WERI-Rb-1 (cell line): Measurements from ENCODE around the gene PNPLA5.

Source experiments
- DNase-seq: peaks from one replicate; pipeline ENCODE4 v3.0.0-alpha.2; 2020
- H3K27ac ChIP-seq: fragments of 250-450 bp; sonication (Bioruptor Pico); 2 replicates; pipeline ENCODE4 v1.5.1; 2020; ENCODE audit warnings: mild to moderate bottlenecking, moderate library complexity
- H3K27me3 ChIP-seq: fragments of 250-450 bp; sonication (Bioruptor Pico); 2 replicates; pipeline ENCODE4 v1.5.1; 2021; ENCODE audit warnings: mild to moderate bottlenecking, low read depth, moderate library complexity; ENCODE audit not compliant: insufficient read depth, severe bottlenecking
- H3K36me3 ChIP-seq: fragments of 250-450 bp; sonication (Bioruptor Pico); 2 replicates; pipeline ENCODE4 v1.5.1; 2020; ENCODE audit warnings: mild to moderate bottlenecking, moderate library complexity
- H3K4me3 ChIP-seq: 2 replicates; pipeline ENCODE4 v1.5.1; 2011; ENCODE audit warnings: low read depth, mild to moderate bottlenecking, control low read depth, low read length
- H3K9me3 ChIP-seq: fragments of 250-450 bp; sonication (Bioruptor Pico); 2 replicates; pipeline ENCODE4 v1.5.1; 2021; ENCODE audit warnings: mild to moderate bottlenecking, moderate library complexity; ENCODE audit not compliant: severe bottlenecking
- CTCF ChIP-seq: IDR thresholded peaks from 2 replicates; pipeline ENCODE4 v1.5.1; 2011; ENCODE audit warnings: low read depth, mild to moderate bottlenecking, control low read depth, inconsistent platforms, low read length

PNPLA5 gene

GRCh38 chr22:43854121-43854785 lies 37.6 kb downstream of the PNPLA5 start:
- H3K27me3 ChIP-seq: no peaks in the 10 kb centered on the region
- no peak overlapping the region for H3K27ac ChIP-seq
- peaks cover 45% of the 10 kb centered on the region for H3K36me3 ChIP-seq
- peaks cover 3% of the 10 kb centered on the region for H3K9me3 ChIP-seq
- no peak for TF ChIP-seq CTCF
- no peak for DNase-seq
- H3K4me3 ChIP-seq: no peak overlapping the region

GRCh38 chr22:43853328-43853931 lies 38.4 kb downstream of the PNPLA5 start:
- DNase-seq: no peak
- no peaks in the 10 kb centered on the region for H3K27me3 ChIP-seq
- H3K36me3 ChIP-seq: peaks cover 38% of the 10 kb centered on the region
- no peak for TF ChIP-seq CTCF
- peaks cover 3% of the 10 kb centered on the region for H3K9me3 ChIP-seq
- H3K27ac ChIP-seq: no peak overlapping the region
- H3K4me3 ChIP-seq: no peak overlapping the region

- H3K27me3 ChIP-seq: no peaks in the 10 kb centered on the region
- TF ChIP-seq CTCF: no peak
- peaks cover 3% of the 10 kb centered on the region for H3K9me3 ChIP-seq
- H3K27ac ChIP-seq: no peak overlapping the region
- DNase-seq: no peak
- no peak overlapping the region for H3K4me3 ChIP-seq
- peaks cover 37% of the 10 kb centered on the region for H3K36me3 ChIP-seq
Measured at GRCh38 chr22:43852573-43853327, 39.1 kb downstream of the PNPLA5 start.

- DNase-seq: no peak
- TF ChIP-seq CTCF: no peak
- Histone ChIP-seq H3K4me3 (no peak overlapping the region), H3K36me3 (peaks cover 34% of the 10 kb centered on the region), H3K27ac (no peak overlapping the region), H3K9me3 (no peaks in the 10 kb centered on the region), H3K27me3 (no peaks in the 10 kb centered on the region)
Measured at GRCh38 chr22:43851979-43852307, 39.9 kb downstream of the PNPLA5 start.

GRCh38 chr22:43851058-43851978 lies 40.5 kb downstream of the PNPLA5 start:
- Histone ChIP-seq H3K36me3 (peaks cover 31% of the 10 kb centered on the region), H3K27me3 (no peaks in the 10 kb centered on the region), H3K27ac (no peak overlapping the region), H3K4me3 (no peak overlapping the region), H3K9me3 (no peaks in the 10 kb centered on the region)
- no peak for TF ChIP-seq CTCF
- no peak for DNase-seq
